HEK293T (cell line): Measurements from ENCODE around the gene CTSA.

Source experiments
- CTCF ChIA-PET: fragments of 350-600 bp; formaldehyde crosslinking; extraction: SDS; loops from one replicate; lab custom pipeline; 2021; ENCODE audit warnings: antibody characterized with exemption, inconsistent platforms; lab: Yijun Ruan, JAX
- POLR2A ChIA-PET: fragments of 350-600 bp; formaldehyde crosslinking; extraction: SDS; loops from one replicate; lab custom pipeline; 2020; ENCODE audit warnings: antibody characterized with exemption, inconsistent platforms; lab: Yijun Ruan, JAX
- DNase-seq: peaks from one replicate; pipeline ENCODE4 v3.0.0; 2012; ENCODE audit warnings: mixed read lengths; ENCODE audit errors: extremely low spot score
- ARNT ChIP-seq: fragments of 450-650 bp; IDR thresholded peaks from 2 replicates; pipeline ENCODE4 v1.6.1; 2017; ENCODE audit warnings: mild to moderate bottlenecking
- BHLHE40 ChIP-seq: fragments of 450-650 bp; IDR thresholded peaks from 2 replicates; pipeline ENCODE4 v1.6.1; 2016; ENCODE audit warnings: mild to moderate bottlenecking, moderate library complexity, borderline replicate concordance
- CTBP1 ChIP-seq: fragments of 450-650 bp; IDR thresholded peaks from 2 replicates; pipeline ENCODE4 v1.6.1; 2016; ENCODE audit warnings: borderline replicate concordance
- ELF4 ChIP-seq: fragments of 450-650 bp; IDR thresholded peaks from 2 replicates; pipeline ENCODE4 v1.6.1; 2017; ENCODE audit warnings: antibody characterized with exemption
- FOXA1 ChIP-seq: fragments of 450-650 bp; IDR thresholded peaks from 2 replicates; pipeline ENCODE4 v1.6.1; 2016; ENCODE audit warnings: mild to moderate bottlenecking
- FOXK2 ChIP-seq: fragments of 450-650 bp; IDR thresholded peaks from 2 replicates; pipeline ENCODE4 v1.6.1; 2016; ENCODE audit warnings: mild to moderate bottlenecking
- FOXM1 ChIP-seq: fragments of 450-650 bp; IDR thresholded peaks from 2 replicates; pipeline ENCODE4 v1.6.1; 2017; ENCODE audit warnings: mild to moderate bottlenecking, borderline replicate concordance
- HDGF ChIP-seq: fragments of 450-650 bp; IDR thresholded peaks from 2 replicates; pipeline ENCODE4 v1.6.1; 2017; ENCODE audit warnings: antibody characterized with exemption, borderline replicate concordance
- L3MBTL2 ChIP-seq: fragments of 450-650 bp; conservative IDR thresholded peaks from 2 replicates; pipeline ENCODE4 v1.6.1; 2016; ENCODE audit warnings: mild to moderate bottlenecking
- LEF1 ChIP-seq: fragments of 450-650 bp; IDR thresholded peaks from 2 replicates; pipeline ENCODE4 v1.6.1; 2017; ENCODE audit warnings: mild to moderate bottlenecking, borderline replicate concordance
- NFRKB ChIP-seq: fragments of 450-650 bp; IDR thresholded peaks from 2 replicates; pipeline ENCODE4 v1.6.1; 2016; ENCODE audit warnings: mild to moderate bottlenecking, moderate library complexity
- SP1 ChIP-seq: fragments of 450-650 bp; IDR thresholded peaks from 2 replicates; pipeline ENCODE4 v1.6.1; 2017
- SUZ12 ChIP-seq: fragments of 450-650 bp; IDR thresholded peaks from 2 replicates; pipeline ENCODE4 v1.6.1; 2016; ENCODE audit warnings: mild to moderate bottlenecking
- TARDBP ChIP-seq: fragments of 450-650 bp; IDR thresholded peaks from 2 replicates; pipeline ENCODE4 v1.6.1; 2016
- ZNF384 ChIP-seq: fragments of 450-650 bp; IDR thresholded peaks from 2 replicates; pipeline ENCODE4 v1.6.1; 2016
- TF ChIP-seq, protein P1 (sequence below): fragments of 450-650 bp; IDR thresholded peaks from 2 replicates; pipeline ENCODE4 v1.6.1; 2016

CTSA gene

DNA sequence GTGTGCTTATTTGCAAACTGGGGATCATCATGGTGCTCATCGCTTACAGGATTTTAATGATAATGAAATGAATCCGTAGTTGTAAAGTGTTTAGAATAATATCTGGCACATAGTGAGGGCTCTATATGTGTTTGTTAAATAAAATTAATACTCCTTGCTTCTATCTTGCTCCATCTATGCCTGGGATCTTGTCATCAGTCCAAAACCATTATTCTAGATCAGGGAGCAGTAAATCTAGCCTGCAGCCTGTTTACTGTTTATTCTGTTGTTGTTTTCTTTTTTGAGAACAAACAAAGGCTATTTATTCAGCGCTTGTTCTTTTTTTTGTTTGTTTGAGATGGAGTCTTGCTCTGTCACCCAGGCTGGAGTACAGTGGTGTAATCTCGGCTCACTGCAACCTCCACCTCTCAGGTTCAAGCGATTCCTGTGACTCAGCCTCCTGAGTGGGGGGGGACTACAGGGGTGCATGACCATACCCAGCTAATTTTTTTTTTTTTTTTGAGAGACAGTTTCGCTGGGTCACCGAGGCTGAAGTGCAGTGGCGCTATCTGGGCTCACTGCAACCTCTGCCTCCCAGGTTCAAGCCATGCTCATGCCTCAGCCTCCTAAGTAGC, 42.1 kb upstream of the CTSA start:
- ChIA-PET CTCF (no interaction called here), POLR2A (no interaction called here)
- DNase-seq: no peak
- TF ChIP-seq BHLHE40: no peak
- TF ChIP-seq, protein P1, sequence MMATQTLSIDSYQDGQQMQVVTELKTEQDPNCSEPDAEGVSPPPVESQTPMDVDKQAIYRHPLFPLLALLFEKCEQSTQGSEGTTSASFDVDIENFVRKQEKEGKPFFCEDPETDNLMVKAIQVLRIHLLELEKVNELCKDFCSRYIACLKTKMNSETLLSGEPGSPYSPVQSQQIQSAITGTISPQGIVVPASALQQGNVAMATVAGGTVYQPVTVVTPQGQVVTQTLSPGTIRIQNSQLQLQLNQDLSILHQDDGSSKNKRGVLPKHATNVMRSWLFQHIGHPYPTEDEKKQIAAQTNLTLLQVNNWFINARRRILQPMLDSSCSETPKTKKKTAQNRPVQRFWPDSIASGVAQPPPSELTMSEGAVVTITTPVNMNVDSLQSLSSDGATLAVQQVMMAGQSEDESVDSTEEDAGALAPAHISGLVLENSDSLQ: no peak
- no peak for TF ChIP-seq SUZ12
- no peak for TF ChIP-seq CTBP1
- no peak for TF ChIP-seq ARNT
- no peak for TF ChIP-seq FOXK2
- no peak for TF ChIP-seq LEF1
- TF ChIP-seq ZNF384: no peak

DNA sequence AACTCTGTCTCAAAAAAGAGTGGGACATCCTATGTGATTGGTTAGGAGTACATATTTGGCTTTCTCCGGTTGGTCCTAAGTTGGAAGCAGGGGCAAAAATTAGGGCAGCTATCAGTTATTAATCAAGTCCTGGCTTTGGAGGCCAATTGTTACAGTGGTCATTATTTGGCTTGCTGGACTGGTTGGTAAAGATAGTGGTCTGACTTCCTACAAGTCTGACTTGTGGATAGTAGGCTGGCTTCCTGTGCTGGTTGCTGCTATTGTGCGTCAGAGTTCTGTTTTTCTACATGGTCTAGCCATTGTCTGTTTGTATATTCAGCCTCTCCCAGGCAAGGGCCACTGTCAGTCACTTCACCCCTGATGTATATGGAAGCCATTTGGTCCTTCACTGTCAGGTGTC, 40.9 kb upstream of the CTSA start:
- CTCF ChIA-PET: no interaction called here
- POLR2A ChIA-PET: no interaction called here
- DNase-seq: no peak
- TF ChIP-seq FOXA1 (no peak), ARNT (no peak), FOXM1 (no peak), ZNF384 (no peak), FOXK2 (no peak), LEF1 (no peak), TARDBP (no peak), NFRKB (no peak), ELF4 (no peak), SUZ12 (no peak), L3MBTL2 (no peak), BHLHE40 (no peak), CTBP1 (no peak), SP1 (no peak), HDGF (no peak)
- TF ChIP-seq, protein P1: no peak

DNA sequence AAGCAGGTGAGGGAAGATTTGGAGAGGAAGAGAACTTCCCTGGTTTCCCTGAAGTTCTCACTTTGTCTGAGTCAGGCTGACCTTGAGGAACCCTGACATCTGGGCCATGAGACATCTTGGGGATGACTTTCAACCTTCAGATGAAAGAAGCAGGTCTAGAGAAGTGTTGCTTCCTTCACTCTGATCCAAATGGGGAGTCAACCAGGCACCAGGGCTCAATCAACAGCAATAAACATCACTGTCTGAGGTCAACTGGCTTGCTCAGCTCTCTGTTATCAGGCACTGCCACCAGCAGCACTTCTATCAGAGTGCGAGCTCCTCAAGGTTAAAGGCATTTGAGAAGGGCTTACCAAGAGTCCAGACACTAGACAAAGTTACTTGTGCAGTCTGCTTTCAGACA, 40.2 kb upstream of the CTSA start:
- TF ChIP-seq FOXA1: no peak
- no peak for TF ChIP-seq L3MBTL2
- TF ChIP-seq, protein P1: no peak
- no peak for TF ChIP-seq ZNF384
- TF ChIP-seq FOXM1: no peak
- no peak for TF ChIP-seq BHLHE40
- no peak for TF ChIP-seq CTBP1
- TF ChIP-seq SP1: no peak
- TF ChIP-seq HDGF: no peak
- no peak for TF ChIP-seq FOXK2
- TF ChIP-seq ARNT: no peak
- TF ChIP-seq NFRKB: no peak
- TF ChIP-seq SUZ12: no peak
- no peak for TF ChIP-seq LEF1
- TF ChIP-seq TARDBP: no peak
- ChIA-PET POLR2A (no interaction called here), CTCF (no interaction called here)
- no peak for DNase-seq

DNA sequence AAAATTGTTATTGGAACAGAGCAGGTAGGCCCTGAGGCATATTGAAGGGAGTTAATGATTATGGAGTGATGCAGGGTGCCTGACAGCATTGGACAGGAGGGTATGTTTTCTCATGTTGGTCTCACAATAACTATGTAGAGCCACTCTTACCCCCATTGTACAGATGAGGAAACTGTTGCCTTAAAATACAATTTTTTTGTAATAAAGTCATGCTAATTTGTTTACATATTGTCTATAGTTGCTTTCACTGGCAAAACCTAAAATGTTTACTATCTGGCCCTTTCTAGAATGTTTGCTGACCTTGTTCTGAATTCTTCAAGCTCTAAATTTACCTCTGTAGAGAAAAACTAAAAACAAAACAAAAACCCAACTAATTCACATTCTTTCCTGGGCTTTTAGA, 39.6 kb upstream of the CTSA start:
- ChIA-PET POLR2A (no interaction called here), CTCF (no interaction called here)
- TF ChIP-seq HDGF (no peak), FOXK2 (no peak), ZNF384 (no peak), TARDBP (no peak), SP1 (no peak), FOXA1 (no peak), SUZ12 (no peak), ELF4 (no peak)
- TF ChIP-seq, protein P1: no peak
- DNase-seq: no peak

DNA sequence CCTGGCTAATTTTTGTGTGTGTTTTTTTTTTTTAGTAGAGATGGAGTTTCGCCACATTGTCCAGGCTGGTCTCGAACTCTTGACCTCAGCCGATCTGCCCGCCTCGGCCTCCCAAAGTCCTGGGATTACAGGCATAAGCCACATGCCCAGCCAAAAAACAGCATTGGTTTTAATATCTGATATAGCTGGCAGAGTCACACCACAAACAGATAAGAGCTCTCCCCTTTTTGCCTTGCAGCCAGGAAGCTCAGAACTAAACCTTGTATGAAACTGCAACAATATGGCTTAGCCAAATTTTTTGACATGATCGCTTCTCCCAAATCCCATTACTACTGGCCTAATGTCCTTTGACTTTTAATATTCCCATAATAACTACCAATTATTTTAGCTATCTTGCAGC, 38.8 kb upstream of the CTSA start:
- no peak for TF ChIP-seq ELF4
- TF ChIP-seq SUZ12: no peak
- no peak for TF ChIP-seq FOXM1
- TF ChIP-seq L3MBTL2: no peak
- no peak for TF ChIP-seq BHLHE40
- CTCF ChIA-PET: interaction anchor here (0.6 kb wide), 1 partner anchor 82 kb away, joined by 3 read pairs; no protein-coding TSS in a partner anchor
- no peak for DNase-seq
- POLR2A ChIA-PET: no interaction called here

DNA sequence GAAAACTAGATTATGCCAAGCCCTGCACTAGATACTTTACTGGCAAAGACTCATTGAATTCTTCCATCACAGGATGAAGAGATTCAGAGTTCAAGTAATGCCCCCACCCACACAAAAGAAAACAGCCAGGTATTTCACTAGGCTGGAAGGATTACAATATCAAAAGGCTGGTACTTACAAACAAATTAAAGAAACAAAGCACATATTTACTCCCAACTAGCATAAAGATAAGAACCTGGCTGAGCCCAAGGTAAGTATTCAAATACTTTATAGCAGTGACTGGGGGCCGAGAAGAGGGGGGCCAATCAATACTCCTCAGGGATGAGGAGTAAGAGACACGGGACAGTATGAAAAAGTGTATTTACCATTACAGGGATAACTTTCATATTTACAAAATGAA, 37.7 kb upstream of the CTSA start:
- ChIA-PET CTCF (no interaction called here), POLR2A (no interaction called here)
- DNase-seq: no peak
- TF ChIP-seq FOXK2: no peak
